ENCODE measurements around the gene PPTC7.
"Not testable (repeated sequence)": the region's sequence is repeated elsewhere in the genome, so short reads cannot be mapped to it uniquely, and the experiment has no call there.

Gene PPTC7

GRCh38 chr12:110560946-110561345 lies 22.2 kb downstream of the PPTC7 start:
- no peak for FAIRE-seq

- FAIRE-seq: no peak
Observed at GRCh38 chr12:110560048-110560447, 23.1 kb downstream of the PPTC7 start.

DNA sequence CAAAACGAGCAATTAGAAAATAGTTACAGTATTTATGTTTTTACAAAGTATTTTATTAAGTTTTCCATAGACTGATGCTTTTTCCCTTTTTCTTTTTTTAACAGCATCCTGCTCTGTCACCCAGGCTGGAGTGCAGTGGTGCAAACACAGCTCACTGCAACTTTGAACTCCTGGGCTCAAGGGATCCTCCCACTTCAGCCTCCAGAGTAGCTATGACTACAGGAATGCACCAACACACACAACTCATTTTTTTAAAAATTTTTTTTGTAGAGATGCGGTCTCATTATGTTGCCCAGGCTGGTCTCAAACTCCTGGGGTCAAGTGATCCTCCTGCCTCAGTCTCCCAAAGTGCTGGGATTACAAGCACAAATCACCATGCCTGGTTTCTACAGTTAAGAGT lies 24.2 kb downstream of the PPTC7 start:
- FAIRE-seq: not testable (repeated sequence)

DNA sequence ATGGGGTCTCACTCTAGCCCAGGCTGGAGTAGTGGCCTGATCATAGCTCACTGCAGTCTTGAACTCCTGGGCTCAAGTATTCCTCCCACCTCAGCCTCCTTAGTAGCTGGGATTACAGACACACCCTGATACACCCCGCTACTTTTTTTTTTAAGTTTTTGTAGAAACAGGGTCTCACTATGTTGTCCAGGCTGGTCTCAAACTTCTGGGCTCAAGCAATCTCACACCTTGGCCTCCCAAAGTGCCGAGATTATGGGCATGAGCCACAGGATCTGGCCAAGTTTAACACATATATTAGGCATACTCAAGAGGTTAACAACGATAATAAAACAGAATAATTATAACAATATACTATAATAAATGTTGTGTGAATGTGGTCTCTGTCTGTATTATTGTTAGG lies 25.8 kb downstream of the PPTC7 start:
- FAIRE-seq: no peak

GRCh38 chr12:110556705-110557104 lies 26.4 kb downstream of the PPTC7 start:
- no peak for FAIRE-seq

DNA sequence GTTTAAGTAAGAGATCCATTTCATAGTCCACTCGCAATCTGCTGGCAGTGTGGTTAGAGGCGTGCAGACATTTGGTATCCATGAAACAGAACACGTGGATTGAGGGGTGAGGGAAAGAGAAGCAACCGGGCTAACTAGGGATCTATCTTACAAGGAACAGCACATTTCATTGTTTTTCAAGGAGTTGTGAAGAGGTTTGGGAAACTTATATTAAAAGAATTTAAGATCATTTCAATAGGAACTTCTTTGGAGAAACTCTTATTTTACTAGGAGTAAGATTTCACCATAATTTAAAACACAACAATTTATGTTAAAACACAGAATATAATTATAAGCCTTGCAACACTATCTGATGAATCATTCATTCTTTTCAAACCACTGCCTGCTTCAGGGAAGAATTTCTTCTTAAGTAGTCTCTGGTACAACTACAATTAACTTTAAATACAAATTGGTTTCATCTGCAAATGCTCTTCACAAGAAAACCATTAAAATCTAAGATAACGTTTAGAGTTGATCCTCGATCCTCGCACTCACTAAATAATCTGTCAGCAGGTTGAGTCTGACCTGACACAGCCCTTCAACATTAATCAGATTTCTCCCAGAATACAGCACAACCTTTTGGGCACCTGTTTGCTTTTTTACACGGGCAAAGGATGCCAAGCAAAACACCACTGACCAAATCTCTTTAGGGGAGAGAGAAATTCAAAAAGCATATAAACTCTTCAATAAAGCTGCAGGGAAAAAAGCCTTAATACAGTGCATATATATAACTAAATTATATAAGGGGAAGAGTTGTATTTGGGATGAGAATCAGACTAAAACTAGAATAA lies 27.3 kb downstream of the PPTC7 start:
- no peak for FAIRE-seq

- FAIRE-seq: no peak
Observed at GRCh38 chr12:110554184-110554583, 28.9 kb downstream of the PPTC7 start.

- no peak for FAIRE-seq
Observed at GRCh38 chr12:110550981-110551380, 32.1 kb downstream of the PPTC7 start.

DNA sequence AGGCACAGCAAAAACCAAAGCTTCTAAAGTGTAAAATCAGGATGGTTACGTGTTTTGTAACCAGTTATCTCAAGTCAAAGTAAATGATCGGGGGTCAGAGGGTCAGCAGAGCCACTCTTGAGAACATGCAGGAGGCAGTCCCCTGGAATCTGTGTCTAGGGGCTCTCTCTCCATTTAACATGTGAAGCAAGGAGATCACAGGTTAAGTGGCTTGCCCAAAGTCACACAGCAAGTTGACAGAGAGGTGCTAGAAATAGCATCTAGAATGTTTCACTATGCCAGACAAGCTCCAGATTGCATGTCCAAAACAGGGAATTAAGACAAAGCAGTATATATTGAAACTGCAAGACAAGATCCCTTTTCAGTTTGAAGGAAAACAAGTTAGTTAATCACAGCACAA lies 33.4 kb downstream of the PPTC7 start:
- FAIRE-seq: no peak

DNA sequence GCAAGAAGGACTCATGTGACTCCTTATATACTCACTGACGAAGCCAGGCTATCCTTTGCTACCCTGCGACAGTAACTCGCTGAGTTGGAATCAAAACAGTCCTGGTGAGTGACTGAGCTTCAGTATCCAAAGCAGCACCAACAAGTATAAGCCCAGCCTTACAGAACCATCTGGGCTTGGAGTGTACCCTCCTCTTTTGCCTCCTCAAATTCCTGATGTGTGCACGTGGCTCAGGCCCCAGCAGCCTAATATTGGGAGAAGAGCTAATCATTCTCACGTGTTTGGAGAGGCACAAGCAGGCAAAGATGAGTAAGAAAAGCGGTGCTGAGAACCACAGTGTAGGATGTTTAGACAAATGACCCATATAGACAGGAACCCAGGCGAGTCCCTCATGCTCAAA lies 34.4 kb downstream of the PPTC7 start:
- no peak for FAIRE-seq

- FAIRE-seq: no peak
Observed at GRCh38 chr12:110547090-110547489, 36.0 kb downstream of the PPTC7 start.

GRCh38 chr12:110546339-110546738 lies 36.8 kb downstream of the PPTC7 start:
- FAIRE-seq: no peak

- FAIRE-seq: no peak
Observed at GRCh38 chr12:110545812-110546211, 37.3 kb downstream of the PPTC7 start.

DNA sequence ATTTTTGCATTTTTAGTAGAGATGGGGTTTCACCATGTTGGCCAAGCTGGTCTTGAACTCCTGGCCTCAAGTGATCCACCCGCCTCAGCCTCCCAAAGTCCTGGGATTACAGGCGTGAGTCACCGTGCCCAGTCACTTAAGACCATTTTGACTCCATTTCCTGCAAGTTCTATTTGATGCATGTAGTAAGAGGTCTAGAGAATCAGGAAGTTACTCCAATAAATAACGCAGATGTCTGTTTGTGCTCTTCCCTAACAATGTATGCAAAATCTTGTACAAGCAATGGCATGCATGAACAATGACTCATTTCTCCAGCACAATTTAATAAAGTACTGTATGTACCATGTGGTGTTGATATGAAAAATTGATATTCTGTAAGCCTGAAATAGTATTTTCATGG lies 37.9 kb downstream of the PPTC7 start:
- FAIRE-seq: not testable (repeated sequence)

DNA sequence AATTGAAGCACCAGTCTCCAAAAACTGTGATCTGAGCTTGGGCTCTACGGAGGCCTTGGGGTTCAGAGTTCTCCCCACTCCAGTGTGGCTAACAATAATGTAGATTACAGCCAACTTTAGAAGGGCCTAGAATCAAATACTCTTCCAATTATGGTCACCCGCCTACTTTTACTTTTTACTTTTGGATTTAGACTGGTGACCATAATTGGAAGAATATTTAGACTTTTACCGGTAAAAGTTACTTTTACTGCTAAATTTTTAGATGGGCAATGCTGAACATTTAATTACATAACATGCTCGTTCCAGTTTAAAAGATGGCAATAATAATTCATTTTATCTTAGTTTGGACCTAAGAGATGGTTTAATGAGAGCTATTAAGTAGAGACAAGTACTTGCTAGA lies 39.2 kb downstream of the PPTC7 start:
- FAIRE-seq: no peak

DNA sequence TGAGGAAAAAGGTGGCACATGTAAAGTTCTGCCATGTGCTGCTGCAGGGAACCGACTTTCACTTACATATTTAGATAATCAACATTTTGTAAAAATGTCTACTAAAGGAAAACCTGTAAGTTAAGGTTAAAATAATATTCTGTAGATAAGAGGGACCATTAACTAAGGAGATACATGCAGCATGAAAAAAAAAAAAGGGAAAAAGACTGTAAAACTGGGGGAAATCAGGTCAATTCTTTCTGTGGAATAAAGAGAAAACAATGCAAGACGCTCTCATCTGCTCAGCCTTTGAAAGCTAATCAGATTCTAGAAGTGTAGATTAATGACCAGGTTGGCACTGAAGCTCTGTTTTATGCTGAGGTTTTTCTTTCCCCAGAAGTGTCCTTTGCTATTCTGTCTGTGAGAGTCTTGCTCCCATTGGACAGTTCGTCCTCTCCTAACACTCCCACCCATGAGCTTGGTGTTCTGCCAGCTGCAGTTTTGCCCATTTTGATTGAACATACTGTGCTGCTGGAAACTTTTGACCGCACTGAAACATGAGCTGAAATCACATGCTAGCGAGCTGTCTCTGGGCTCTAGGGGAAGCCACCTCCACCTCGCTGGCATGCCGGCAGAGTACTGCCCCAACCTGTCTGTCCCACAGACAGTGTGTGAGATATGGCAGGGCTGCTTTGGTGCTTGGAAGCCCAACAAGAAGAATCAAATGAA lies 39.7 kb downstream of the PPTC7 start:
- no peak for FAIRE-seq

- no peak for FAIRE-seq
Observed at GRCh38 chr12:110540048-110540447, 43.1 kb downstream of the PPTC7 start.

DNA sequence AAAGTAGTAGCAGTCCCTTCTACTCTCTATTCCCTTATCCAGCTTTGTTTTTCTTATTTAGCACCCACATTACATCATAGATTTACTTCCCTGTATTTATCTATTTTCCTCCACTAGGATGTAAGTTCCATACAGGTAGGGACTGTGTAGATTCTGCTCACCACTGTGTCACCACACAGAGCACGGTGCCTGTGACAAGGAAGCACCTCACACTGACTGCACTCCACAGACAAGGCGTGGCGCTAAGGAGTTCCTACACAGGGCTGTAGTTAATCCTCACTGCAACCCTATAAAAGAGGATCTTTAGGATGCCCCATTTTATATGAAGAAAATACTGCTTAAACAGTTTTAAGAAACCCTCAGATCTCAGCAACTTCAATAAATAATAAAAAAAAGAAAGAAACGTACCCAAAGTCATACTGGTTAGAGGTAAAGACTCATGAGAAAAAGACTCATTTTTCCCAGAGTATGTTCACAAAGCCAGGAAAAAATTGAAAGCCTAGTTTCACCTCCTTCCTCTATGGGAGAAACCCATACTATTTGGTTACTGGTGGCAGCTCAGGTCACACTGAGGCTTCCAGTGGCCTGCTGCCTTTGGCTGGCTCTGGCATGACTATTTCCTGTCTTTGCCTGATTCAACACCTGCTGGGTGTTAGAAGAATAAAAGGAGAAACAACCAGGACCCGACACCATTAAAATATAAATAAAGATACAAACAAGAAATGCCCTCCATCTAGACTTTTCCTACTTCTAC lies 44.1 kb downstream of the PPTC7 start:
- no peak for FAIRE-seq

GRCh38 chr12:110537605-110538409 lies 45.3 kb downstream of the PPTC7 start:
- no peak for FAIRE-seq

GRCh38 chr12:110536834-110537604 lies 46.1 kb downstream of the PPTC7 start:
- FAIRE-seq: no peak

GRCh38 chr12:110534811-110535210 lies 48.3 kb downstream of the PPTC7 start:
- no peak for FAIRE-seq

DNA sequence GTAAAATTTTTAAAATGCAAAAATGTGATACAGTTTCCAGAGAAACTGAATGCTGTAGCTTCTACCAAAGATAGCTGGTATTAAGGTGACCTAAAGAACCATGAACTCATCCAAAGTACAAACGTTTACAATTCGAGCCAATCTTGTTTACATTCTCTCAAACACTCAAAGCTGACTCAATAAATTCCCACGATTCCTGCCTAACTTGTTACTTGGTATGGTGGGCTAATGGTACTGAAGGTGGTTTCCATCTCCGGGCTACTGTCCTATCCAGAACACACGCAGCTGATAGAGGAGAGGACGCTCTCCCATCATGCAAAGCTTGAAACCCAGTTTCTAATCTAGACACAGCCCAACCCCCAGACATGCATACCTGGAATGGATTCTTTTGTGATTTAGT lies 49.5 kb downstream of the PPTC7 start:
- FAIRE-seq: no peak
